ENCODE measurements around the gene GAK. TPM values are rescaled to one million over a fixed set of nuclear protein-coding genes. Genes with fewer than 3 reads are reported as not detected.

The GAK gene
- total and polyA plus RNA-seq, 4 donors: 27.4 to 69.7 (median 47.0) TPM

DNA sequence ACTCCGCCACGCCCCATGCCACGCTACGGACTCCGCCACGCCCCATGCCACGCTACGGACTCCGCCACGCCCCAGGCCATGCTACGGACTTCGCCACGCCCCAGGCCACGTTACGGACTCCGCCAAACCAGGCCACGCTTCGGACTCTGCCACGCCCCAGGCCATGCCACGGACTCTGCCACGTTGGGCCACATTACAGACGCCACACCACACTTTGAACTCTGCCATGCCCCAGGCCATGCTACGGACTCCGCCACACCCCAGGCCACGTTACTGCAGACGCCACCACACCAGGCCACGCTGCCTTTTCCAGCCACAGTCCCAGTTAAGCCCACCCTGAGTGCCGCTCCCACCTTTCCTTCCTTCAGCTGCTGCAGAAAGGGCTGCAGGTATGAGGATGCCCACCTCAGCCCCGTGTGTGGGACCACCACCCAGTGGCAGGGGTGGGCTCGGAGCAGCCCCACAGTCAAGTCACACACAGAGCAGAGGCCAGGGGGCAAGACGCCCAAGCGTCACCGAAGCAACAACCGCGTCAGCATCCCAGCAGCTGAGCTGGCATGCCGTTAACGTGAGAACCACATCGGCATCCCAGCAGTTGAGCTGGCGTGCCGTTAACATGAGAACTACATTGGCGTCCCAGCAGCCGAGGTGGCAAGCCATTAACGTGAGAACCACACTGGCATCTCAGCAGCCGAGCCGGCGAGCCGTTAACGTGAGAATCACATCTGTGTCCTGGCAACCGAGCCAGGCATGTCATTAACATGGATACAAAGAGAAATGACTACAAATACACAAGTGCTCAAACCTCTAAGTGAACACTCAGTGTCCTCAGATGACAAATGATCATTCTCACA, 26.4 kb downstream of the GAK start:
- Histone ChIP-seq H3K4me3 (ENCODE audit: low read depth in 1 of 3, low read length in 3 of 3) (no peak overlapping the region), H3K36me3 (ENCODE audit: control insufficient read depth in 4 of 4, insufficient read depth in 3 of 4, low read depth in 1 of 4, low read length in 3 of 4) (peaks cover 0 to 28% (median 5%) of the 10 kb centered on the region in 4 donors), H3K9ac (ENCODE audit: low read depth in 1 of 2, low read length in 2 of 2) (no peak overlapping the region), H3K27me3 (ENCODE audit: control insufficient read depth in 4 of 4, insufficient read depth in 4 of 4, low read length in 3 of 4) (no peaks in the 10 kb centered on the region), H3K27ac (ENCODE audit: low read depth in 1 of 2, low read length in 2 of 2) (no peak overlapping the region), H3K9me3 (ENCODE audit: control insufficient read depth in 4 of 4, low read length in 3 of 4) (no peaks in the 10 kb centered on the region), H3K4me1 (ENCODE audit: control insufficient read depth in 4 of 4, insufficient read depth in 4 of 4, low read length in 3 of 4) (no peaks in the 10 kb centered on the region)
- 98% methylated on average over 49 of the region's 49 CpGs for WGBS
- TF ChIP-seq EGR1 (IDR thresholded peaks at IDR 0.05; ENCODE audit: low read depth in 2 of 2) (no peak), JUND (IDR thresholded peaks at IDR 0.05) (no peak), FOXA2 (IDR thresholded peaks at IDR 0.05) (no peak), HNF4G (IDR thresholded peaks at IDR 0.05) (no peak), GABPA (IDR thresholded peaks at IDR 0.05 in 1 of 2, conservative IDR thresholded peaks at IDR 0.05 in 1 of 2) (no peak)
- no peak for DNase-seq (ENCODE audit: low spot score)

DNA sequence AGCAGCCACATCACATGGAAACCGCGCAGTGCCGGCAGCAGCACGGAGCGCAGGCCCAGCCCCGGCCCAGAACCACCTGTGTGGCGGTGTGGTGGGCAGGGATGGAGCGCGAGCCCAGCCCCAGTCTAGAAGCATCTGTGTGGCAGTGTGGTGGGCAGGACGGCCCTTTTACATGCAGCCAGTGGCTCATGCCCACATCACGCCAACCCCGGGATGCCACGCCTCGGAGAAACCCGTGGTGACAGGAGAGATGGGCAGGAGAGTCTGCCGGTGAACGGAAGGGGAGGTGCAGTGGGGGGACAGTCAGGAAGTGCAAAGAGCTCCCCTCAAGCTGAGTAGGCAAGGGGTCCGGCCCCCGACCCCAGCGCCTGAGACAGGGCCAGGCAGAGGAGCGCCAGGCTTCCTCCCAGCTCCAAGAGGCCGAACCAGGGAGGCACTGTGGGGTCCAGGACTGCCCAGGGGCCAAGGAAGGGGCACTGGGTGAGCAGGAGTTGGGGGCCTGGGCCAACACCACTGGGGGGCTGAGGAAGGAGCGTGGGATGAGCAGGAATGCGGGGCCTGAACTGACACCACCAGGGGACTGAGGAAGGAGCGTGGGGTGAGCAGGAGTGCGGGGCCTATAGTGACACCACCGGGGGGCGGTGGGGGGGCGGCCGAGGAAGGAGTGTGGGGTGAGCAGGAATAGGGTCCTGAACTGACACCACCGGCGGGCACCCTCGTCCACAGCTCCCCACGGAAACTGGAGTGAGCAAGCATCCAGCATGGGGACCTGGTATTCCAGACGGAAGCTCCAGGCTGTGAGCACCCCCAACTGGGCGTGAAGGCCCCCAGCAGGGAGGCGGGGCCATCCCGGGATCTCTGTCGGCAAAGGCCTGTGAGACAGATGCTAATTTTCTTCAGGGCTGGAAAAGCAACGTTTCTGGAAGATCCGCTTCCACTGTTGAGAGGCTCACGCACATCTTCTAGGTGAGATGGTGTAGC, 28.8 kb downstream of the GAK start:
- Histone ChIP-seq H3K4me1 (ENCODE audit: control insufficient read depth in 4 of 4, insufficient read depth in 4 of 4, low read length in 3 of 4) (no peaks in the 10 kb centered on the region), H3K27ac (ENCODE audit: low read depth in 1 of 2, low read length in 2 of 2) (no peak overlapping the region), H3K27me3 (ENCODE audit: control insufficient read depth in 4 of 4, insufficient read depth in 4 of 4, low read length in 3 of 4) (no peaks in the 10 kb centered on the region), H3K9ac (ENCODE audit: low read depth in 1 of 2, low read length in 2 of 2) (no peak overlapping the region), H3K4me3 (ENCODE audit: low read depth in 1 of 3, low read length in 3 of 3) (no peak overlapping the region), H3K9me3 (ENCODE audit: control insufficient read depth in 4 of 4, low read length in 3 of 4) (no peaks in the 10 kb centered on the region), H3K36me3 (ENCODE audit: control insufficient read depth in 4 of 4, insufficient read depth in 3 of 4, low read depth in 1 of 4, low read length in 3 of 4) (peaks cover 0 to 36% (median 6%) of the 10 kb centered on the region in 4 donors)
- DNase-seq (ENCODE audit: low spot score): no peak
- TF ChIP-seq, protein P1, sequence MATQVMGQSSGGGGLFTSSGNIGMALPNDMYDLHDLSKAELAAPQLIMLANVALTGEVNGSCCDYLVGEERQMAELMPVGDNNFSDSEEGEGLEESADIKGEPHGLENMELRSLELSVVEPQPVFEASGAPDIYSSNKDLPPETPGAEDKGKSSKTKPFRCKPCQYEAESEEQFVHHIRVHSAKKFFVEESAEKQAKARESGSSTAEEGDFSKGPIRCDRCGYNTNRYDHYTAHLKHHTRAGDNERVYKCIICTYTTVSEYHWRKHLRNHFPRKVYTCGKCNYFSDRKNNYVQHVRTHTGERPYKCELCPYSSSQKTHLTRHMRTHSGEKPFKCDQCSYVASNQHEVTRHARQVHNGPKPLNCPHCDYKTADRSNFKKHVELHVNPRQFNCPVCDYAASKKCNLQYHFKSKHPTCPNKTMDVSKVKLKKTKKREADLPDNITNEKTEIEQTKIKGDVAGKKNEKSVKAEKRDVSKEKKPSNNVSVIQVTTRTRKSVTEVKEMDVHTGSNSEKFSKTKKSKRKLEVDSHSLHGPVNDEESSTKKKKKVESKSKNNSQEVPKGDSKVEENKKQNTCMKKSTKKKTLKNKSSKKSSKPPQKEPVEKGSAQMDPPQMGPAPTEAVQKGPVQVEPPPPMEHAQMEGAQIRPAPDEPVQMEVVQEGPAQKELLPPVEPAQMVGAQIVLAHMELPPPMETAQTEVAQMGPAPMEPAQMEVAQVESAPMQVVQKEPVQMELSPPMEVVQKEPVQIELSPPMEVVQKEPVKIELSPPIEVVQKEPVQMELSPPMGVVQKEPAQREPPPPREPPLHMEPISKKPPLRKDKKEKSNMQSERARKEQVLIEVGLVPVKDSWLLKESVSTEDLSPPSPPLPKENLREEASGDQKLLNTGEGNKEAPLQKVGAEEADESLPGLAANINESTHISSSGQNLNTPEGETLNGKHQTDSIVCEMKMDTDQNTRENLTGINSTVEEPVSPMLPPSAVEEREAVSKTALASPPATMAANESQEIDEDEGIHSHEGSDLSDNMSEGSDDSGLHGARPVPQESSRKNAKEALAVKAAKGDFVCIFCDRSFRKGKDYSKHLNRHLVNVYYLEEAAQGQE (IDR thresholded peaks at IDR 0.05): no peak
- TF ChIP-seq JUND (IDR thresholded peaks at IDR 0.05) (no peak), RAD21 (IDR thresholded peaks at IDR 0.05) (no peak), FOXA2 (IDR thresholded peaks at IDR 0.05) (no peak), RXRA (IDR thresholded peaks at IDR 0.05) (no peak), FOXA1 (IDR thresholded peaks at IDR 0.05) (no peak), GABPA (IDR thresholded peaks at IDR 0.05 in 1 of 2, conservative IDR thresholded peaks at IDR 0.05 in 1 of 2) (no peak), HNF4A (conservative IDR thresholded peaks at IDR 0.05) (no peak), TAF1 (conservative IDR thresholded peaks at IDR 0.05) (no peak), YY1 (IDR thresholded peaks at IDR 0.05) (no peak), SP1 (IDR thresholded peaks at IDR 0.05) (no peak), HNF4G (IDR thresholded peaks at IDR 0.05) (no peak), NR2F2 (IDR thresholded peaks at IDR 0.05) (no peak)
- TF ChIP-seq, protein P2, sequence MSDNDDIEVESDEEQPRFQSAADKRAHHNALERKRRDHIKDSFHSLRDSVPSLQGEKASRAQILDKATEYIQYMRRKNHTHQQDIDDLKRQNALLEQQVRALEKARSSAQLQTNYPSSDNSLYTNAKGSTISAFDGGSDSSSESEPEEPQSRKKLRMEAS (IDR thresholded peaks at IDR 0.05): no peak
- TF ChIP-seq, protein P3, sequence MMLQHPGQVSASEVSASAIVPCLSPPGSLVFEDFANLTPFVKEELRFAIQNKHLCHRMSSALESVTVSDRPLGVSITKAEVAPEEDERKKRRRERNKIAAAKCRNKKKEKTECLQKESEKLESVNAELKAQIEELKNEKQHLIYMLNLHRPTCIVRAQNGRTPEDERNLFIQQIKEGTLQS (IDR thresholded peaks at IDR 0.05): no peak
- WGBS: 96% methylated on average over 42 of the region's 42 CpGs
